DND-41 (cell line): ENCODE results near the gene SIDT2.

Experiments used
- CTCF ChIP-seq: IDR thresholded peaks from 2 replicates; pipeline ENCODE4 v1.5.1; 2012; ENCODE audit warnings: borderline replicate concordance, low read length, moderate library complexity, mild to moderate bottlenecking; ENCODE audit not compliant: poor library complexity, severe bottlenecking; ENCODE audit errors: extremely low read depth
- EZH2 ChIP-seq: IDR thresholded peaks from 3 replicates; pipeline ENCODE4 v1.6.1; 2012; ENCODE audit warnings: borderline replicate concordance, low read depth, mild to moderate bottlenecking, moderate library complexity, low read length, inconsistent platforms; ENCODE audit not compliant: severe bottlenecking

DNA sequence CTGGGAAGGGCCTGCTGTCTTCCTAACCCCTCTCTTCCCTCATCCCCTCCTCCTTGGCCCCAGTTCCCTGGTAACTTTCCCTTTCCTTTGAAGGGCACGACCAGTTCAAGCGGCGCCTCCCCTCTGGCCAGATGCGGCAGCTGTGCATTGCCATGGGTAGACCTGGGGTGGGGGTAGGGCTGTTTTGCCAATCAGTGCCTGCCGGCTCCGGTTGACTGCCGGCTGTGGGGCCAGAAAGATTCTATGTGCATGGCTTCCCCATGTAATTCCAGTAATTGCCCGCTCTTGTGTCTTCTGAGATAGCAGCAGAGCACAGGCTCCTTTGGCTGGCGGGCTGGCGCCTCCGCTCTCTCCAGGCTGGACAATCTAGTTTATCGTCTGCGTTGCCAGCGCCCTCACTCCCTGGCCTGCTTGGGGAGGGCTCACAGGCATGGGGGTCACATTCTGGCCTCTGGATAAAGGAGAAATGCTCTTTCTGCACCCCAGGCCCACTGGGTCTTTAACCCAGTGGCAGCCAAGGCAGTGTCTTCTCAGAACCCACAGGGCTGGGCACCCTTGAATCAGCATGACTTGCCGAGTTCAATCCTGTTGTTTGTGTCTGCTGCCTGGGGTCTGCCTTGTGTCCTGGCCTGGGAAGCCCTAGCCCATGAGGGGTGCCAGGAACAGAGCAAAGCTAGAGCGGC is 9.4 kb downstream of the SIDT2 start:
- TF ChIP-seq CTCF (no peak), EZH2 (no peak)
